GM12865 (cell line): ENCODE data around the gene TTF1.
"Not testable (repeated sequence)": the region's sequence is repeated elsewhere in the genome, so short reads cannot be mapped to it uniquely, and the experiment has no call there.

Experiments
- DNase-seq: peaks from one replicate; pipeline ENCODE4 v3.0.0; 2010; ENCODE audit warnings: low read depth
- H3K4me3 ChIP-seq: 2 replicates; pipeline ENCODE4 v1.5.1; 2011; ENCODE audit warnings: mild to moderate bottlenecking, low read depth, low read length, control low read depth
- CTCF ChIP-seq: IDR thresholded peaks from 2 replicates; pipeline ENCODE4 v1.5.1; 2011; ENCODE audit warnings: low read length, control low read depth, low read depth, inconsistent platforms; ENCODE audit not compliant: insufficient read depth; ENCODE audit errors: missing control alignments

TTF1 gene

GRCh38 chr9:132387133-132387532, 19.5 kb downstream of the TTF1 start:
- no peak for DNase-seq
- TF ChIP-seq CTCF, result no peak
- H3K4me3 ChIP-seq, result no peak overlapping the region

- DNase-seq, result peak; percentile 67
- H3K4me3 ChIP-seq, result peak overlapping the region; percentile 18; the same call in 1 of the 2 replicates
- TF ChIP-seq CTCF, result no peak
These were observed 22.3 kb downstream of the TTF1 start for GRCh38 chr9:132384376-132384775.

- DNase-seq, result peak; percentile 76
- no peak for TF ChIP-seq CTCF
- no peak overlapping the region for H3K4me3 ChIP-seq
These were observed 23.2 kb downstream of the TTF1 start for GRCh38 chr9:132383462-132383883.

GRCh38 chr9:132381966-132382541, 24.6 kb downstream of the TTF1 start:
- TF ChIP-seq CTCF, result no peak
- H3K4me3 ChIP-seq, result peak overlapping the region; percentile 51
- peak; percentile 93 for DNase-seq

- not testable (repeated sequence) for DNase-seq, H3K4me3 ChIP-seq
These were observed 28.2 kb downstream of the TTF1 start for GRCh38 chr9:132378416-132378815.

GRCh38 chr9:132377769-132378168, 28.9 kb downstream of the TTF1 start:
- H3K4me3 ChIP-seq, result not testable (repeated sequence)

GRCh38 chr9:132372177-132373095, 34.2 kb downstream of the TTF1 start:
- DNase-seq, result peak; percentile 53
- TF ChIP-seq CTCF, result no peak

More at GRCh38 chr9:132377769-132378168, 28.9 kb downstream of the TTF1 start:
- not testable (repeated sequence) for DNase-seq

More at GRCh38 chr9:132372177-132373095, 34.2 kb downstream of the TTF1 start:
- H3K4me3 ChIP-seq, result no peak overlapping the region
